ENCODE results near the gene SYTL4.

Gene SYTL4

DNA sequence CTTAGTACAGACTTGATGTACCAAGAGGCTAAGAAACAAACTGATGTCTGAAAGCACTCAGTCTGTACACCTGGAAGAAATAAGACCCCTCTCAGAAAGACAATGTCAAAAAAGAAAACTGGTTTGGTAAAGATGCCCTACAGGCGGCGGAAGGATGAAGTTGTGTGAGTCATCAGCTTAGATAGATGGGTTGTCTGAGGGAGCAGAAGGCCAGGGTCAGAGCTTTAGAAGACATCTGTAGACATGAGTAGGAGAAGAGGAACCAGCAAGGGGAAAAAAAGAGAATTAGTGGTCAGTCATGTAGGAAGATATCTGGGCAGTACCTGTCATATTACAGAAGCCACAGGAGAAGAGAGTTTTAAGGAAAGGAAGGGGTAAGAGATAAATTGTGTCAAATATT, 79.7 kb downstream of the SYTL4 start:
- TF ChIP-seq, protein P1, sequence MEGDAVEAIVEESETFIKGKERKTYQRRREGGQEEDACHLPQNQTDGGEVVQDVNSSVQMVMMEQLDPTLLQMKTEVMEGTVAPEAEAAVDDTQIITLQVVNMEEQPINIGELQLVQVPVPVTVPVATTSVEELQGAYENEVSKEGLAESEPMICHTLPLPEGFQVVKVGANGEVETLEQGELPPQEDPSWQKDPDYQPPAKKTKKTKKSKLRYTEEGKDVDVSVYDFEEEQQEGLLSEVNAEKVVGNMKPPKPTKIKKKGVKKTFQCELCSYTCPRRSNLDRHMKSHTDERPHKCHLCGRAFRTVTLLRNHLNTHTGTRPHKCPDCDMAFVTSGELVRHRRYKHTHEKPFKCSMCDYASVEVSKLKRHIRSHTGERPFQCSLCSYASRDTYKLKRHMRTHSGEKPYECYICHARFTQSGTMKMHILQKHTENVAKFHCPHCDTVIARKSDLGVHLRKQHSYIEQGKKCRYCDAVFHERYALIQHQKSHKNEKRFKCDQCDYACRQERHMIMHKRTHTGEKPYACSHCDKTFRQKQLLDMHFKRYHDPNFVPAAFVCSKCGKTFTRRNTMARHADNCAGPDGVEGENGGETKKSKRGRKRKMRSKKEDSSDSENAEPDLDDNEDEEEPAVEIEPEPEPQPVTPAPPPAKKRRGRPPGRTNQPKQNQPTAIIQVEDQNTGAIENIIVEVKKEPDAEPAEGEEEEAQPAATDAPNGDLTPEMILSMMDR (IDR thresholded peaks at IDR 0.05; ENCODE audit: insufficient read depth, low read length, poor library complexity, severe bottlenecking) = no peak

DNA sequence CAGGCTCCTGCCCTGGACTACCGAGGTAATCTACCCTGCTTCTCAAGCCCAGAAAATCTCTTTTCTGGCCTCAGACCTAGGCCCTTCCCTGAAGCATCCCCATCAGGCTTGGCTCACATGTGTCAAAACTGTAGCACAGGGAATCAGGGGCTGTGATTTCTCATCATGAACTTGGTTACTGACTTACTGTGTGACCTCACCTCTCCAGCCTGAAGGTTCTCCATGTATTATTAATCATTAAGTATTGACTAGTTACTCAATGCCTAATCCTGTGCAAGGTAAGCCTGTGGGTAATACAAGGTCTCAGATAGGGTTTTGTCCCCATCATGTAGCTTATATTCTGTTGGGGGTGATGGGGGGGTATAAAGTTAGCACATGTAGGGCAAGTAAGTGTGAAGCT, 81.1 kb downstream of the SYTL4 start:
- DNase-seq (ENCODE audit: extremely low read depth, insufficient read length) = no peak
- Histone ChIP-seq H3K36me3 (ENCODE audit: control insufficient read depth, insufficient read depth, low read length) (no peaks in the 10 kb centered on the region), H3K27me3 (replicated peaks; ENCODE audit: control insufficient read depth, insufficient read depth, low read length) (no peaks in the 10 kb centered on the region), H3K4me3 (replicated peaks; ENCODE audit: low read depth, low read length) (no peak overlapping the region)
- TF ChIP-seq, protein P1 (IDR thresholded peaks at IDR 0.05; ENCODE audit: insufficient read depth, low read length, poor library complexity, severe bottlenecking) = no peak

More for the DNA sequence above, 79.7 kb downstream of the SYTL4 start:
- H3K4me3 ChIP-seq (replicated peaks; ENCODE audit: low read depth, low read length) = no peak overlapping the region
- no peaks in the 10 kb centered on the region for H3K27me3 ChIP-seq (replicated peaks; ENCODE audit: control insufficient read depth, insufficient read depth, low read length)
- H3K36me3 ChIP-seq (ENCODE audit: control insufficient read depth, insufficient read depth, low read length) = no peaks in the 10 kb centered on the region
- DNase-seq (ENCODE audit: extremely low read depth, insufficient read length) = no peak

DNA sequence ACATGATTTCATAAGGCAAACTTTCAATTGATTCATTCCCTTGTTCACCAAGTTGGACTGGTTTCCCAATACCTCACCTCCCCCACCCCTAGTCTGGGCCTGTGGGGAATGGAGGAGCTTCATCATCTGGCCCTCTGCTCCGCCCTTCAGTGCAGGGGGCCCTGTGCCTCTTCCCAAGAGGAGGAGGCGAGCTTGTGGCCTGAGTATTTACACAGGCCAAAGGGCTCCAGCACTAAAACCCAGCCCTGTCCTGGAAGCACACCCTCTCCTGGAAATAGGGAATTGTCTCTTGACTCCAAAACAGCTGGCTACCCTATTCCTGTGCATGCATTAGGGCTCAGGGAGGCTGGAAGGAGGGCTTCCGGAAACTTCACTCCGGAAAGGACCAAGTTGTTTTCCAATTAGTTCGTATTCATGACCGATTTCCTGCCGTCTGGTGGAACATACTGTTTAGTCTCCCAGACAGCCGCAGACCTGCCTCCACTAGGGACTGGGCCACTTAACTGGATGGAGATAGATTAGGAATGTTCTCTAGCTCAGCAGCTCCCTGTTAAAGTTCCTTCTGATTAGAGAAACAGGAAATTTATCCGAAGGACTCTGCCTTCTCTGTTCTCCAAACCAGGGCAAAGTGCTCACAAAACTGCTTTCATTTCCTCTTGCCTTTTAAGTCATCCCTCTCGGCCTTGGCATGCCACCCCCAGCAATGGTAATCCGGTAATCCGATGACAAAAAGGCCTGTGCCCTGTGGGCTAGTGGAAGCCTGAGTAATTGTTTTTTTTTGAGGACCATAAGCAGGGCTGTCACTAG, 82.2 kb downstream of the SYTL4 start:
- TF ChIP-seq, protein P1 (IDR thresholded peaks at IDR 0.05; ENCODE audit: insufficient read depth, low read length, poor library complexity, severe bottlenecking) = no peak
- Histone ChIP-seq H3K36me3 (ENCODE audit: control insufficient read depth, insufficient read depth, low read length) (no peaks in the 10 kb centered on the region), H3K4me3 (replicated peaks; ENCODE audit: low read depth, low read length) (no peak overlapping the region), H3K27me3 (replicated peaks; ENCODE audit: control insufficient read depth, insufficient read depth, low read length) (no peaks in the 10 kb centered on the region)
- DNase-seq (ENCODE audit: extremely low read depth, insufficient read length) = no peak

DNA sequence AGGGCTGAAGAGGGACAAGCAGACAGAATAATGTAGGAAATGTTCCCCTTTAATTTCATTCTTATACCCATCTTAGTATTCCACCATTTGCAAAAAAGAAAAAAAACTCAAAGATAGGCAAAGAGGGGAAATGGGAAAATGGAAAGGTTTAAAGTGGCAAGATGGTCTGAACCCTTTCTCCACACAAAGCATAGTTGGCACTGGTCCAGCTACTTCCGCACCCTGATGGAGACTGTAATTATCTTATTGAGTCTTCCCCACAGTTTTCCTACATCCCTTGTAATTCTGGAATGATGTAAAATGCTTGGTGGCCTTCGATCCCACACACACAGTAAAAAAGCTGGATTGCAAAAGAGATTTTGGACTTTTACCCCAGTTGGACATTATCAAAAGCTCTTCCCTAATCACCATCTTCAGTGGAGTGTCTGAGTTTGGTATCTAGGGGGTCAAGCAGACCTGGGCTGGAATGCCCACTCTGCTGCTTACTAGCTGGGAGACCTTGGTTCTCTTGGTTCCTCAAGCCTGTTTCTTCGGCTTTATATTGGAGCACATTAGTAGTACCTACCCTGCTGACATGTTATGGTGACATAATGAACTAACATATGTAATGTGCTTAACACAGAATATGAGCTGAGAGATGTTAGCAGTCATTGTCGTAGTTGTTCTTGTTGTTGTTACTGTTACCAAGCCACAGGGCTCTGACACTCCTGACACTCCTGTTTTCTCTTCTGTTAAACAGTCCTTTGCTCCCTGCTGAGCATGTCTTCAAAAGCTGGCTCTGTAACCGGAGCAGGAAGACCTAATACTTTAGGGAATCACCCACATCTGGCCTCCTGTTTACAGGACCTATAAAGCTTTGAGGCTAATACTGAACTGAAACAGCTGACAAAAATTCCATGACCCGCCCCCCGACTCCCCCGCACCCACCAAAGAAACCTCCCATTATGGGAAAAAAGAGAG, 83.2 kb downstream of the SYTL4 start:
- Histone ChIP-seq H3K36me3 (ENCODE audit: control insufficient read depth, insufficient read depth, low read length) (no peaks in the 10 kb centered on the region), H3K4me3 (replicated peaks; ENCODE audit: low read depth, low read length) (no peak overlapping the region)

DNA sequence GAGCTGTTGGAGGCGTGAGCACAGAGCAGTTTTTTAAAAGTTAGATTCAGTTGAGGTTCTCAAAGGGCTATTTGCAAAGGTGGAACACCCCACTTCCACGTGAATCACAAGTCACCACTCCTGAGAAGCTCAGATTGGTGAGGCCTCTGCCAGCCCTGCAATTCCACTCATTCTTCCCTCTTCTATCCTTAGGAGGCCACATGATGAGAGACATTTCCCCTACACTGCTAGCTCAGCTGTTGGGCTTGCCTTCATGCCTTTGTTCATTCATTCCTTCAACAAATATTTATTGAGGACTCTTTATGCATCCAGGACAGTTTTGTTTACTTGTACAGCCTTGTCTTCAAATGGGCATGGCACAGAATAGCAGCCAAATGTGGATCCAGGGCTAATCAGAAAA, 84.2 kb downstream of the SYTL4 start:
- H3K4me3 ChIP-seq (replicated peaks; ENCODE audit: low read depth, low read length) = no peak overlapping the region
- no peak for DNase-seq (ENCODE audit: extremely low read depth, insufficient read length)
- TF ChIP-seq, protein P1 (IDR thresholded peaks at IDR 0.05; ENCODE audit: insufficient read depth, low read length, poor library complexity, severe bottlenecking) = no peak
- no peaks in the 10 kb centered on the region; the same call in 1 of the 2 replicates for H3K27me3 ChIP-seq (replicated peaks; ENCODE audit: control insufficient read depth, insufficient read depth, low read length)
- no peaks in the 10 kb centered on the region for H3K36me3 ChIP-seq (ENCODE audit: control insufficient read depth, insufficient read depth, low read length)

More for the DNA sequence above, 83.2 kb downstream of the SYTL4 start:
- DNase-seq (ENCODE audit: extremely low read depth, insufficient read length) = no peak
- no peaks in the 10 kb centered on the region; the same call in 1 of the 2 replicates for H3K27me3 ChIP-seq (replicated peaks; ENCODE audit: control insufficient read depth, insufficient read depth, low read length)
- TF ChIP-seq, protein P1 (IDR thresholded peaks at IDR 0.05; ENCODE audit: insufficient read depth, low read length, poor library complexity, severe bottlenecking) = no peak

All from GM06990 (cell line).